ENCODE measurements around the gene SGSM2.

The SGSM2 gene

GRCh38 chr17:2295575-2295974 lies 41.7 kb upstream of the SGSM2 start:
- Histone ChIP-seq H4K20me1 (ENCODE audit: insufficient read depth, low read length) (no peaks in the 10 kb centered on the region; the same call in 1 of the 2 replicates), H3F3A (ENCODE audit: insufficient read depth, low read length) (no peaks in the 10 kb centered on the region), H3K9me3 (ENCODE audit: low read length) (no peaks in the 10 kb centered on the region), H3K9ac (ENCODE audit: low read length) (no peak overlapping the region), H3K79me2 (ENCODE audit: insufficient read depth, low read length) (no peaks in the 10 kb centered on the region), H2AFZ (ENCODE audit: low read length) (no peak overlapping the region), H3K4me1 (ENCODE audit: insufficient read depth, low read length, severe bottlenecking) (peaks cover under 1% of the 10 kb centered on the region), H3K9me2 (ENCODE audit: low read depth, low read length) (no peaks in the 10 kb centered on the region), H3K36me3 (ENCODE audit: insufficient read depth, low read length) (peaks cover 87% of the 10 kb centered on the region), H3K4me3 (ENCODE audit: low read depth, low read length, poor library complexity, severe bottlenecking) (no peak overlapping the region), H3K27ac (ENCODE audit: low read depth, low read length, poor library complexity, severe bottlenecking) (no peak overlapping the region), H3K27me3 (ENCODE audit: insufficient read depth, low read length) (no peaks in the 10 kb centered on the region), H3K4me2 (ENCODE audit: low read length) (no peak overlapping the region)
- TF ChIP-seq EZH2 (IDR thresholded peaks at IDR 0.05; ENCODE audit: borderline replicate concordance, low read length) (no peak), CTCF (IDR thresholded peaks at IDR 0.05; ENCODE audit: low read length) (no peak)

- H3K4me2 ChIP-seq (ENCODE audit: low read length) = no peak overlapping the region
- H3K9me2 ChIP-seq (ENCODE audit: low read depth, low read length) = no peaks in the 10 kb centered on the region
- no peak overlapping the region for H3K4me3 ChIP-seq (ENCODE audit: low read depth, low read length, poor library complexity, severe bottlenecking)
- H3K4me1 ChIP-seq (ENCODE audit: insufficient read depth, low read length, severe bottlenecking) = peaks cover 3% of the 10 kb centered on the region
- no peaks in the 10 kb centered on the region for H3K79me2 ChIP-seq (ENCODE audit: insufficient read depth, low read length)
- no peaks in the 10 kb centered on the region for H3K27me3 ChIP-seq (ENCODE audit: insufficient read depth, low read length)
- H3F3A ChIP-seq (ENCODE audit: insufficient read depth, low read length) = no peaks in the 10 kb centered on the region
- no peaks in the 10 kb centered on the region for H3K9me3 ChIP-seq (ENCODE audit: low read length)
- no peaks in the 10 kb centered on the region; the same call in 1 of the 2 replicates for H4K20me1 ChIP-seq (ENCODE audit: insufficient read depth, low read length)
- no peak for TF ChIP-seq EZH2 (IDR thresholded peaks at IDR 0.05; ENCODE audit: borderline replicate concordance, low read length)
- H3K36me3 ChIP-seq (ENCODE audit: insufficient read depth, low read length) = peaks cover 76% of the 10 kb centered on the region
- no peak overlapping the region for H3K27ac ChIP-seq (ENCODE audit: low read depth, low read length, poor library complexity, severe bottlenecking)
- no peak overlapping the region for H3K9ac ChIP-seq (ENCODE audit: low read length)
- H2AFZ ChIP-seq (ENCODE audit: low read length) = no peak overlapping the region
Measured at GRCh38 chr17:2297023-2297422, 40.3 kb upstream of the SGSM2 start.

GRCh38 chr17:2299136-2299535 lies 38.2 kb upstream of the SGSM2 start:
- no peaks in the 10 kb centered on the region for H3K9me2 ChIP-seq (ENCODE audit: low read depth, low read length)
- peaks cover 11% of the 10 kb centered on the region for H3K4me1 ChIP-seq (ENCODE audit: insufficient read depth, low read length, severe bottlenecking)
- H3K9ac ChIP-seq (ENCODE audit: low read length) = no peak overlapping the region
- H3F3A ChIP-seq (ENCODE audit: insufficient read depth, low read length) = no peaks in the 10 kb centered on the region
- H3K79me2 ChIP-seq (ENCODE audit: insufficient read depth, low read length) = 0 out of 2 replicates have a peak, but pooled peaks cover 7% of the 10 kb centered on the region
- no peak overlapping the region for H3K27ac ChIP-seq (ENCODE audit: low read depth, low read length, poor library complexity, severe bottlenecking)
- no peaks in the 10 kb centered on the region for H3K9me3 ChIP-seq (ENCODE audit: low read length)
- no peaks in the 10 kb centered on the region; the same call in 1 of the 2 replicates for H4K20me1 ChIP-seq (ENCODE audit: insufficient read depth, low read length)
- H3K4me3 ChIP-seq (ENCODE audit: low read depth, low read length, poor library complexity, severe bottlenecking) = no peak overlapping the region
- peaks cover 58% of the 10 kb centered on the region for H3K36me3 ChIP-seq (ENCODE audit: insufficient read depth, low read length)
- H3K27me3 ChIP-seq (ENCODE audit: insufficient read depth, low read length) = no peaks in the 10 kb centered on the region
- H2AFZ ChIP-seq (ENCODE audit: low read length) = no peak overlapping the region
- no peak overlapping the region for H3K4me2 ChIP-seq (ENCODE audit: low read length)
- TF ChIP-seq EZH2 (IDR thresholded peaks at IDR 0.05; ENCODE audit: borderline replicate concordance, low read length) (no peak), CTCF (IDR thresholded peaks at IDR 0.05; ENCODE audit: low read length) (no peak)

GRCh38 chr17:2299756-2300155 lies 37.5 kb upstream of the SGSM2 start:
- Histone ChIP-seq H3F3A (ENCODE audit: insufficient read depth, low read length) (no peaks in the 10 kb centered on the region), H3K9me3 (ENCODE audit: low read length) (no peaks in the 10 kb centered on the region), H3K36me3 (ENCODE audit: insufficient read depth, low read length) (peaks cover 51% of the 10 kb centered on the region), H3K4me3 (ENCODE audit: low read depth, low read length, poor library complexity, severe bottlenecking) (no peak overlapping the region), H3K9ac (ENCODE audit: low read length) (no peak overlapping the region), H3K27ac (ENCODE audit: low read depth, low read length, poor library complexity, severe bottlenecking) (no peak overlapping the region), H3K79me2 (ENCODE audit: insufficient read depth, low read length) (0 out of 2 replicates have a peak, but pooled peaks cover 7% of the 10 kb centered on the region), H2AFZ (ENCODE audit: low read length) (no peak overlapping the region), H3K27me3 (ENCODE audit: insufficient read depth, low read length) (no peaks in the 10 kb centered on the region), H4K20me1 (ENCODE audit: insufficient read depth, low read length) (no peaks in the 10 kb centered on the region), H3K4me2 (ENCODE audit: low read length) (no peak overlapping the region), H3K9me2 (ENCODE audit: low read depth, low read length) (no peaks in the 10 kb centered on the region), H3K4me1 (ENCODE audit: insufficient read depth, low read length, severe bottlenecking) (peaks cover 17% of the 10 kb centered on the region)
- no peak for TF ChIP-seq CTCF (IDR thresholded peaks at IDR 0.05; ENCODE audit: low read length)
- TF ChIP-seq EZH2 (IDR thresholded peaks at IDR 0.05; ENCODE audit: borderline replicate concordance, low read length) = no peak
